Measurements from ENCODE around the gene SDHC. TPM values are rescaled to one million over a fixed set of nuclear protein-coding genes. Genes with fewer than 3 reads are reported as not detected.
A peak's percentile ranks its signal among the peaks of the same experiment; 100 is the strongest.

SDHC gene
- total and polyA plus RNA-seq, 2 of the 13 experiments (the other 11 are each of a cell fraction or from before 2014, with no cell fraction given) = 27.1 to 229 TPM

- TF ChIP-seq ZFP82 (CRISPR knock-in tag; IDR thresholded peaks at IDR 0.05; ENCODE audit: borderline replicate concordance) (no peak), HOMEZ (CRISPR knock-in tag; IDR thresholded peaks at IDR 0.05; ENCODE audit: low read depth) (peak; percentile 60; the same call in 1 of the 2 replicates), ZNF275 (CRISPR knock-in tag; IDR thresholded peaks at IDR 0.05; ENCODE audit: borderline replicate concordance) (no peak), TOPORS (CRISPR knock-in tag; IDR thresholded peaks at IDR 0.05) (no peak), ZNF432 (CRISPR knock-in tag; IDR thresholded peaks at IDR 0.05; ENCODE audit: borderline replicate concordance) (no peak), ZMYM2 (CRISPR knock-in tag; IDR thresholded peaks at IDR 0.05) (no peak), MAF1 (CRISPR knock-in tag; IDR thresholded peaks at IDR 0.05; ENCODE audit: borderline replicate concordance) (no peak), ZNF674 (CRISPR knock-in tag; IDR thresholded peaks at IDR 0.05; ENCODE audit: low read depth) (no peak), PHF20 (CRISPR knock-in tag; IDR thresholded peaks at IDR 0.05) (no peak), RFX1 (IDR thresholded peaks at IDR 0.05) (peak; percentile 81), DNMT3B (CRISPR knock-in tag; conservative IDR thresholded peaks at IDR 0.05) (no peak), ZNF496 (CRISPR knock-in tag; IDR thresholded peaks at IDR 0.05; ENCODE audit: insufficient replicate concordance) (no peak), SRF (IDR thresholded peaks at IDR 0.05; ENCODE audit: low read depth, low read length) (no peak), DMTF1 (CRISPR knock-in tag; IDR thresholded peaks at IDR 0.05) (no peak), SP1 (IDR thresholded peaks at IDR 0.05) (no peak), SP1 (CRISPR knock-in tag; IDR thresholded peaks at IDR 0.05) (no peak), ZNF354B (CRISPR knock-in tag; IDR thresholded peaks at IDR 0.05) (no peak), ZNF280D (CRISPR knock-in tag; IDR thresholded peaks at IDR 0.05) (no peak), GATAD1 (CRISPR knock-in tag; IDR thresholded peaks at IDR 0.05) (no peak), TFDP2 (CRISPR knock-in tag; IDR thresholded peaks at IDR 0.05) (no peak), KDM6A (CRISPR knock-in tag; IDR thresholded peaks at IDR 0.05; ENCODE audit: low read depth) (no peak), GATA4 (IDR thresholded peaks at IDR 0.05; ENCODE audit: borderline replicate concordance, low read depth) (no peak)
Observed at GRCh38 chr1:161367684-161368400, 53.7 kb downstream of the SDHC start, which contains the start of gene CFAP126 (continued).
